Neuronal stem cell (in vitro differentiated cells): ENCODE measurements around the gene SLC13A2.

Experiments used
- DNase-seq: peaks from one replicate; pipeline ENCODE4 v3.0.0-alpha.2; 2013; ENCODE audit warnings: low spot score
- H2AFZ ChIP-seq: one replicate; pipeline ENCODE4 v1.6.1; 2013; ENCODE audit warnings: mild to moderate bottlenecking, low read length, inconsistent platforms
- H2AK5ac ChIP-seq: 2 replicates; pipeline ENCODE4 v1.6.1; 2013; ENCODE audit warnings: low read depth, mild to moderate bottlenecking, inconsistent platforms, low read length, moderate library complexity, mixed read lengths
- H2BK120ac ChIP-seq: 2 replicates; pipeline ENCODE4 v1.6.1; 2013; ENCODE audit warnings: low read depth, mild to moderate bottlenecking, inconsistent platforms, low read length, moderate library complexity, mixed read lengths
- H2BK12ac ChIP-seq: one replicate; pipeline ENCODE4 v1.6.1; 2013; ENCODE audit warnings: low read length, inconsistent platforms
- H2BK15ac ChIP-seq: 2 replicates; pipeline ENCODE4 v1.6.1; 2013; ENCODE audit warnings: mild to moderate bottlenecking, low read length, inconsistent platforms, mixed read lengths
- H2BK5ac ChIP-seq: one replicate; pipeline ENCODE4 v1.6.1; 2013; ENCODE audit warnings: inconsistent platforms, mild to moderate bottlenecking, low read length, moderate library complexity
- H3K14ac ChIP-seq: one replicate; pipeline ENCODE4 v1.6.1; 2013; ENCODE audit warnings: low read length, inconsistent platforms
- H3K18ac ChIP-seq: 2 replicates; pipeline ENCODE4 v1.6.1; 2013; ENCODE audit warnings: low read length, inconsistent platforms
- H3K23ac ChIP-seq: 2 replicates; pipeline ENCODE4 v1.6.1; 2013; ENCODE audit warnings: low read depth, mild to moderate bottlenecking, mixed read lengths, low read length, inconsistent platforms; ENCODE audit not compliant: poor library complexity
- H3K27ac ChIP-seq: replicated peaks from 3 replicates; pipeline ENCODE4 v1.5.1; 2013; ENCODE audit warnings: low read length, inconsistent platforms
- H3K27me3 ChIP-seq, 3 experiments: 2 replicates each; pipeline ENCODE4 v1.6.1; 2013; ENCODE audit warnings: low read length in 3 of 3, mild to moderate bottlenecking in 2 of 3, inconsistent platforms in 1 of 3, low read depth in 1 of 3, mixed read lengths in 1 of 3, moderate library complexity in 1 of 3; ENCODE audit not compliant: control insufficient read depth in 3 of 3, insufficient read depth in 3 of 3
- H3K36me3 ChIP-seq, 2 donors: replicated peaks in 1 of 2; 2 replicates each; pipeline ENCODE4 v1.6.1; 2013; ENCODE audit warnings: low read length in 2 of 2; ENCODE audit not compliant: control insufficient read depth in 2 of 2, insufficient read depth in 2 of 2
- H3K4ac ChIP-seq: 2 replicates; pipeline ENCODE4 v1.6.1; 2013; ENCODE audit warnings: inconsistent platforms, mild to moderate bottlenecking, low read length, moderate library complexity
- H3K4me1 ChIP-seq, 2 donors: 1 replicate in 1 of 2; 2 replicates in 1 of 2; pipeline ENCODE4 v1.6.1; 2013; ENCODE audit warnings: low read length in 2 of 2, low read depth in 1 of 2; ENCODE audit not compliant: control insufficient read depth in 2 of 2, insufficient read depth in 1 of 2
- H3K4me2 ChIP-seq: one replicate; pipeline ENCODE4 v1.6.1; 2013; ENCODE audit warnings: mild to moderate bottlenecking, low read length, inconsistent platforms; ENCODE audit not compliant: insufficient read depth, poor library complexity, severe bottlenecking
- H3K4me3 ChIP-seq, 2 donors: 2 replicates each; pipeline ENCODE4 v1.5.1; 2013; ENCODE audit warnings: low read length in 2 of 2, mild to moderate bottlenecking in 2 of 2, inconsistent platforms in 1 of 2, moderate library complexity in 1 of 2
- H3K79me1 ChIP-seq: one replicate; pipeline ENCODE4 v1.6.1; 2013; ENCODE audit warnings: low read depth, mild to moderate bottlenecking, inconsistent platforms, low read length, moderate library complexity
- H3K9ac ChIP-seq: one replicate; pipeline ENCODE4 v1.6.1; 2013; ENCODE audit warnings: mild to moderate bottlenecking, low read depth, low read length, inconsistent platforms; ENCODE audit not compliant: poor library complexity
- H3K9me3 ChIP-seq, 2 donors: replicated peaks in 1 of 2; 2 replicates each; pipeline versions ENCODE3 to v1.6.1; 2013; ENCODE audit warnings: low read length in 2 of 2, mild to moderate bottlenecking in 2 of 2, inconsistent platforms in 1 of 2, low read depth in 1 of 2, mixed read lengths in 1 of 2, moderate library complexity in 1 of 2; ENCODE audit not compliant: control insufficient read depth in 2 of 2, insufficient read depth in 1 of 2
- H4K8ac ChIP-seq: one replicate; pipeline ENCODE4 v1.6.1; 2013; ENCODE audit warnings: low read depth, mild to moderate bottlenecking, inconsistent platforms, low read length, moderate library complexity
- H4K91ac ChIP-seq: one replicate; pipeline ENCODE4 v1.6.1; 2013; ENCODE audit warnings: low read length, low read depth, mild to moderate bottlenecking, inconsistent platforms; ENCODE audit not compliant: poor library complexity
- WGBS, 2 donors: extraction: QIAGEN DNeasy Blood & Tissue Kit; methylation state at CpG; one replicate each; pipeline ENCODE4 v1.1.7; 2013; ENCODE audit warnings: missing lambda C conversion rate in 2 of 2, mixed read lengths in 1 of 2; ENCODE audit not compliant: insufficient read length in 2 of 2, insufficient replicate concordance in 1 of 2; ENCODE audit errors: extremely low coverage in 2 of 2; 5-methylcytosine and 5-hydroxymethylcytosine counted together

Gene SLC13A2

DNA sequence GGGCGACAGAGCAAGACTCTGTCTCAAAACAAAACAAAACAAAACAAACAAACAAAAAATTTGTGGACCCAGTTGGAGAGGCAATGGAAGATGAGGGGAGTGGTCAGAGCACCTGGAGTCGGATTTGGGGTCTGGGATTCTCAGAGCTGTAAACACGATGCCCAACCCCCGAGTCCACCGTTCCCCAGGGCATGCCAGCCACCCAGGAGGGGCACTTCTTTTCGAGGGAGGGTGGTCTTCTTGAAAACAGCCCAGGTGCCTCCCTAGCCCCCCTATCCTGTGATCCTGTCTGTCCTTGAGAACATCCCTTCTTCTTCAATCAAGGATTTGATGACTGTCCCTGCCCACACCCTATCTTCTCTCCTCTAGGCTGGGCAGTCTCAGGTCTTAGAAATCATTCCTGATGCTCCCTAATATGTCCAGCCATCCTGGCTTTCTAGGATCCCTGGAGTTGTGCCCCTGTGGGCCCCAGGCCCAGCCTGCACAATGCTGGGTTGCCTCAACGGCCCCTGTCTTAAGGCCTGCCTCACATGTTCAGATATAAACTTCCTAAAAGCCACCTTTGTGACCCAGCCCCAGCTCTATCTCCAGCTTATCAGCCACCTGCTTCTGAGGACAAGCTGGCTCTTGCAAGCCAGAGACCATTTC is 3.1 kb upstream of the SLC13A2 start:
- peaks cover 0 to 45% (median 1%) of the 10 kb centered on the region in 3 experiments for H3K27me3 ChIP-seq

DNA sequence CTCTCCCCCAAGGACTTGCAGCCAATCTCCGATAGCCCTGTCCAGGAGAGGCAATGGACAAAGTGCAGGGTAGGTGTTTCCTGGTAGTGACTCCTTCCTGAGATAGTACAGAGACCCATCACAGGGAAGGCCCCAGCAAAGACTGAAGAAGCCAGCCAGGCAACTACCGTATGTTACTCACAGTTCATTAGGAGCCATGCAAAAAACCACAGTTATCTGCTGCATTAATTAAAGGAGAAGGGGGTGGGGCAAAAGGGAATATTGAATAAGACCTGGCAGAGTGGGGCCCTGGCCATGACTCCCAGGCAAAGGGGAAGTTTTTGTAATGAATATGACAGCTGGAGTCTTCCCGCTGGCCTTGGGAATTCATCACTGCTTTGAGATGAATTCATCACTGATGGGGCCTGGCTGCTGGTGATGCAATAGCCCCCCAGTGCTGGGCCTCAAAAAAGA is 2.5 kb upstream of the SLC13A2 start:
- H3K36me3 ChIP-seq, result no peaks in the 10 kb centered on the region
- no peak overlapping the region for H2BK5ac ChIP-seq
- H3K23ac ChIP-seq, result no peak overlapping the region
- H3K27me3 ChIP-seq, result peaks cover 0 to 48% (median 1%) of the 10 kb centered on the region in 3 experiments
- H3K4me3 ChIP-seq, result no peak overlapping the region
- H3K4me1 ChIP-seq, result peaks cover 0 to 3% of the 10 kb centered on the region in 2 donors
- H3K9ac ChIP-seq, result no peak overlapping the region
- WGBS, 2 donors, result no CpG with 5 or more reads among the region's 3 CpGs
- no peak overlapping the region for H4K91ac ChIP-seq
- H4K8ac ChIP-seq, result no peak overlapping the region
- no peak for DNase-seq
- H3K9me3 ChIP-seq, result no peaks in the 10 kb centered on the region
- H3K4ac ChIP-seq, result no peak overlapping the region
- no peak overlapping the region for H2AK5ac ChIP-seq
- H3K27ac ChIP-seq, result no peak overlapping the region
- no peak overlapping the region for H3K14ac ChIP-seq
- no peak overlapping the region for H2AFZ ChIP-seq
- no peak overlapping the region for H2BK120ac ChIP-seq
- no peaks in the 10 kb centered on the region for H3K79me1 ChIP-seq
- no peak overlapping the region for H3K4me2 ChIP-seq
- H2BK12ac ChIP-seq, result no peak overlapping the region
- H2BK15ac ChIP-seq, result no peak overlapping the region
- H3K18ac ChIP-seq, result no peak overlapping the region

More for the DNA sequence above, 3.1 kb upstream of the SLC13A2 start:
- WGBS, 2 donors, result no CpG with 5 or more reads among the region's 7 CpGs
- H3K4me3 ChIP-seq, result no peak overlapping the region
- H3K79me1 ChIP-seq, result no peaks in the 10 kb centered on the region
- no peak overlapping the region for H3K4ac ChIP-seq
- H2BK15ac ChIP-seq, result no peak overlapping the region
- H2AFZ ChIP-seq, result no peak overlapping the region
- no peak overlapping the region for H3K9ac ChIP-seq
- H4K8ac ChIP-seq, result no peak overlapping the region
- peaks cover 0 to 3% of the 10 kb centered on the region in 2 donors for H3K4me1 ChIP-seq
- DNase-seq, result no peak
- H3K36me3 ChIP-seq, result no peaks in the 10 kb centered on the region
- H3K18ac ChIP-seq, result no peak overlapping the region
- H3K4me2 ChIP-seq, result no peak overlapping the region
- no peak overlapping the region for H2BK12ac ChIP-seq
- no peaks in the 10 kb centered on the region for H3K9me3 ChIP-seq
- no peak overlapping the region for H3K23ac ChIP-seq
- no peak overlapping the region for H2BK120ac ChIP-seq
- H2BK5ac ChIP-seq, result no peak overlapping the region
- H3K14ac ChIP-seq, result no peak overlapping the region
- H4K91ac ChIP-seq, result no peak overlapping the region
- no peak overlapping the region for H3K27ac ChIP-seq
- H2AK5ac ChIP-seq, result no peak overlapping the region

DNA sequence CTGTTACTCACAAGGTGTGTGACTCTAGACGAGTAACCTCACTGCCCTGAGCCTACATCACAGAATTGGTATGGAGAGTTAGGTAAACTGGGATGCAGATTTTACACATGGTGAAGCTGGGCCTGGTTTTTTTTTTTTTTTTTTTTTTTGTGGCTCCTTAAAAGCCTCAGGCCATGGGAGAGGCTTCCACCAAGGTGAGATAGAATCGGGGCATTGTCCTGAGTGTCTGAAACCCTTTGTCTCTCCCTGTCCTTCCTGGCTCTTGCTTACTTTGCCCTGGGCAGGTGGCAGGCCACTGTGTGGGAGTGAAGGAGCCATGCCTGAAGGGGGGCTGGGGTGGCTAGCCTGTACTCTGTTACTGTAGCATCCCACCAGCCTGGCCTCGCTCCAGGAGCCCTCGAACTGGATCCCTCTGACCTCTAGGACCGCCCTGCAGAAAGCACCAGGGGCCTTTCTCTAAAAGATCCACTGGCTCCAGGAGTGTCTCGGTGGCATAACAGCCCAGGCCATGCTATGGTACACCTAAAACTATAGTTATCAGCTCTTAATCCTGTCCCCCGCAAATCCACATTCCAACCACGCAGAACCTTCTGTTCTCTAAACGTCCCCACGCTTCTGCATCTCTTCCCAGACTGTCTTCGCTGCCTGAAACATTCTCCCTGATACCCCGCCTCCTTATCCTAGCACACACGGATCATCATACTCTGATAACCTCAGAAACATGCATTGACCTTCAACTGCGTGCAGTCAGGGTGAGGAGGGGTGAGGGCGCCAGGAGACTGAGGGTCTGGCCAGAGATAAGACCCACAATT is 1.7 kb upstream of the SLC13A2 start:
- Histone ChIP-seq H3K4me1 (peaks cover 0 to 1% of the 10 kb centered on the region in 2 donors), H3K36me3 (no peaks in the 10 kb centered on the region), H3K9me3 (no peaks in the 10 kb centered on the region), H3K4me2 (no peak overlapping the region), H3K27me3 (peaks cover 0 to 45% (median 1%) of the 10 kb centered on the region in 3 experiments), H2BK5ac (no peak overlapping the region), H3K4me3 (no peak overlapping the region), H2BK15ac (no peak overlapping the region), H2AFZ (no peak overlapping the region), H2AK5ac (no peak overlapping the region), H2BK12ac (no peak overlapping the region), H4K91ac (no peak overlapping the region), H3K79me1 (no peaks in the 10 kb centered on the region), H3K23ac (no peak overlapping the region), H3K14ac (no peak overlapping the region), H3K4ac (no peak overlapping the region), H2BK120ac (no peak overlapping the region), H3K9ac (no peak overlapping the region), H3K27ac (no peak overlapping the region), H3K18ac (no peak overlapping the region), H4K8ac (no peak overlapping the region)
- WGBS, 2 donors, result no CpG with 5 or more reads among the region's 15 CpGs
- no peak for DNase-seq

DNA sequence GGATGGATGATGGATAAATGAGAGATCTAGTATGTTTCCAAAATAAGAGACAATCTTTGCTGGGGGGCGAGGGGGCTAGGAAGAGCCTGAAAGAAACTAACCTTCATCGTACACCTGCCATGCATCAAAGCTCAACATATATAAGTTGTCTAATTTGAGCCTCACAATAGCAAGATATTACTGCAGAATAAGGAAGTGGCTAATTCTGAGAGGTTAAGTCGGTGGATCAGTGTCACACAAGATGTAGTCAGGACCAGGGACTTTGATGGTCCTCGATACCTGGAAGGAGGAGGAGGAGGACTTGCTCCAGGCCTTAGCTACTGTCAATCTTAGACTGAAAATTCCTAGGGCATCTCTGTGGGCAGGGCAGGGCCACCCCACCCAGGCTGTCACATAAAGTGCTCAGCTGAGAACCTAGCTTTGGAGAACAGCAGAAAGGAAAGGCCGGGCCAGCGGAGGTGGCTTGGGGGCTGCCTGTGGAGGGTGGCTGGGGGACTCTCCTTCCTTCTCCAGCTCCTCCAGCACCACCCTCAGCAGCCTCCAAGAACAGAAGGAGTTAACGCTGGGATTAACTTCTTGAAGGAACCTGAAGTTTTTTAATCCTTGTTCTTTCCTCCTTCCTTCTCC is 460 bp upstream of the SLC13A2 start:
- WGBS, 2 donors, result no CpG with 5 or more reads among the region's 7 CpGs
- Histone ChIP-seq H3K4ac (no peak overlapping the region), H2AK5ac (no peak overlapping the region), H3K14ac (no peak overlapping the region), H2BK5ac (no peak overlapping the region), H3K27ac (no peak overlapping the region), H3K4me1 (peaks cover 0 to 1% of the 10 kb centered on the region in 2 donors), H3K23ac (no peak overlapping the region), H3K27me3 (peaks cover 0 to 40% (median 1%) of the 10 kb centered on the region in 3 experiments), H3K18ac (no peak overlapping the region), H2BK12ac (no peak overlapping the region), H4K91ac (no peak overlapping the region), H4K8ac (no peak overlapping the region), H3K4me2 (no peak overlapping the region), H3K9ac (no peak overlapping the region), H3K79me1 (no peaks in the 10 kb centered on the region), H3K36me3 (no peaks in the 10 kb centered on the region), H3K9me3 (no peaks in the 10 kb centered on the region), H2AFZ (no peak overlapping the region), H2BK120ac (no peak overlapping the region), H3K4me3 (no peak overlapping the region), H2BK15ac (no peak overlapping the region)
- no peak for DNase-seq
